ENCODE data around the gene LSR. TPM values are rescaled to one million over a fixed set of nuclear protein-coding genes. Genes with fewer than 3 reads are reported as not detected.
"Not testable (repeated sequence)": the region's sequence is repeated elsewhere in the genome, so short reads cannot be mapped to it uniquely, and the experiment has no call there.

The LSR gene
- total RNA-seq, 1 donor from 2014 or later, result 54.7 TPM

DNA sequence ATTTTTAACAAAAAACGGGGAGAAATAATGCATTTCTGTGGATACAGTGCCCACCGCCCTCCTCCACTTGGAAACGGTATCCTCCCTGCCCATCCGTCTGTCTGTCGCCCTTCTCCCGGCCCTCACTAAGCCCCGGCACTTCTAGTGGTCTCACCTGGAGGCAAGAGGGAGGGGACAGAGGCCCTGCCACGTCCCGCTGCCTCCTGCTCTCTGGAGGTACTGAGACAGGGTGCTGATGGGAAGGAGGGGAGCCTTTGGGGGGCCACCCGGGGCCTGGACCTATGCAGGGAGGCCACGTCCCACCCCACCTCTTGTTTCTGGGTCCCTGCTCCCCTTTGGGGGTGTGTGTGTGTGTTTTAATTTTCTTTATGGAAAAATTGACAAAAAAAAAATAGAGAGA lies 30.6 kb downstream of the LSR start:
- DNase-seq (ENCODE audit: low spot score in 2 of 2, unreplicated experiment in 2 of 2), result no peak
- TF ChIP-seq CTCF (IDR thresholded peaks at IDR 0.05; ENCODE audit: unreplicated experiment), result no peak
- peaks cover 2% of the 10 kb centered on the region for H3K4me1 Mint-ChIP-seq
- peaks cover 15% of the 10 kb centered on the region for H3K36me3 Mint-ChIP-seq
- H3K4me3 Mint-ChIP-seq, result no peak overlapping the region
- H3K9me3 Mint-ChIP-seq, result no peaks in the 10 kb centered on the region
- peaks cover 1% of the 10 kb centered on the region for H3K27me3 Mint-ChIP-seq (ENCODE audit: low read depth)
- no peak overlapping the region for H3K27ac Mint-ChIP-seq

DNA sequence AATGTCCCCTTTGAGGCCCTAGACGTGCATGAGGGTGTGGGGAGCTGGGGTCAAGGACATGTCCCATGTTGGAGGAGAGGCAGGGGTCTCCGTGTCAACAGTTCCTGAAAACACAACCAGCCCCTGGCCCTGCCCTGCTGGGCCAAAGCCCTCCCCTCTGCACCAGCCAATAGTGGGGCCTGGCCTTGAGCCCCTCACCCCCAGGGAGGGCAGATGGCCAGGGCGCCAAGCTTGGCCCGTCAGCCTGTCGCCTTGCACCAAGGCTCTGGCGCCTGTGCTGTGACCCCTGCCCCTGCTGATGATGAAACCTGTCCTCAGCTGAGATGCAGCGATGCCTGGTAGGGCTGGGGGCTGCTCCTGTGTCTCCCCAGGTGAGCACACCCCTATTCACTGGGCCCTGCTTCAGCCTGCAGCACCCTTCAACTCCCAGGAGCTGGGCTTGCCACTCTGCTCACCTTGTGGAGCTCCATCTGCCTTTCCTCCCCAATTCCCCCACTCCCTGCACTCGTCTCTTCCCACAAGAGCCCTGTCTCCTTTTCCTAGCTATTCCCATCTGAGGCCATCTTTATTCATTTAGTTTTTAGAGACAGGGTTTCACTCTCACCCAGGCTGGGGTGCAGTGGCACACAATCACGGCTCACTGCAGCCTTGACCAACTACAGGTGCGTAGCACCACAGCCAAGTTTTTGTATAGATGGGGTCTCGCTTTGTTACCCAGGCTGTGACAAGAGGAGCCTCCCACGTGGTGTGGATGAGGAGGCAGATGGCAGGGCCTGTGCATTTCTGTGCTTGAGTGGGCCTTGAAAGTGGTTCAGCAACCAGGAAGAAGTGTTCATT lies 31.4 kb downstream of the LSR start:
- H3K4me1 Mint-ChIP-seq, result peaks cover 7% of the 10 kb centered on the region
- H3K36me3 Mint-ChIP-seq, result peaks cover 15% of the 10 kb centered on the region
- H3K27me3 Mint-ChIP-seq (ENCODE audit: low read depth), result peaks cover 1% of the 10 kb centered on the region
- no peak overlapping the region for H3K4me3 Mint-ChIP-seq
- peak overlapping the region; percentile 19 for H3K27ac Mint-ChIP-seq
- no peak for TF ChIP-seq CTCF (IDR thresholded peaks at IDR 0.05; ENCODE audit: unreplicated experiment)
- no peaks in the 10 kb centered on the region for H3K9me3 Mint-ChIP-seq
- no peak for DNase-seq (ENCODE audit: low spot score in 2 of 2, unreplicated experiment in 2 of 2)

- Mint-ChIP-seq H3K36me3 (peaks cover 8% of the 10 kb centered on the region), H3K27me3 (ENCODE audit: low read depth) (peaks cover 1% of the 10 kb centered on the region), H3K4me3 (no peak overlapping the region), H3K27ac (no peak overlapping the region), H3K4me1 (peaks cover 9% of the 10 kb centered on the region), H3K9me3 (no peaks in the 10 kb centered on the region)
- no peak for TF ChIP-seq CTCF (IDR thresholded peaks at IDR 0.05; ENCODE audit: unreplicated experiment)
- DNase-seq (ENCODE audit: low spot score in 2 of 2, unreplicated experiment in 2 of 2), result no peak
Measured at GRCh38 chr19:35281303-35281702, 32.5 kb downstream of the LSR start.

GRCh38 chr19:35284153-35285094 lies 35.6 kb downstream of the LSR start:
- TF ChIP-seq CTCF (IDR thresholded peaks at IDR 0.05; ENCODE audit: unreplicated experiment), result no peak
- Mint-ChIP-seq H3K27ac (no peak overlapping the region), H3K4me3 (no peak overlapping the region)

DNA sequence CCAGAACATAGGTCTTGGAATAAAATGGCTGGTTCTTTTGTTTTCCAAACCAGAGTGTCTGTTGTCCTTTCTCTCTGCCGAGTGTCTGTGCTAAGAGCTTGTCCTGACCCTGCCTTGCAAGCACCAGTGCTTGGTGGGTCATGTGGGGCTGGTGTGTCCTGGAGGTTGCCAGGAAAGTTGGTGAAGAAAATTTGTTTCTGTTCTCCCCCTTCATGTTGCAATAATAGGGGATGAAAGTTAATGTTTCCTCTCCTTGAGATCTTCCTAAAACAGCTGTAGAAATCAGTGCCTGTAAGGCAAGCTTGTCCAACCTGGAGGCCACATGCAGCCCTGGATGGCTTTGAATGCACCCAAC lies 36.3 kb downstream of the LSR start:
- TF ChIP-seq CTCF (IDR thresholded peaks at IDR 0.05; ENCODE audit: unreplicated experiment), result no peak
- no peak overlapping the region for H3K4me3 Mint-ChIP-seq
- no peak for DNase-seq (ENCODE audit: low spot score in 2 of 2, unreplicated experiment in 2 of 2)
- no peak overlapping the region for H3K27ac Mint-ChIP-seq
- peaks cover 9% of the 10 kb centered on the region for H3K4me1 Mint-ChIP-seq
- H3K36me3 Mint-ChIP-seq, result no peaks in the 10 kb centered on the region
- H3K9me3 Mint-ChIP-seq, result no peaks in the 10 kb centered on the region
- H3K27me3 Mint-ChIP-seq (ENCODE audit: low read depth), result peaks cover 1% of the 10 kb centered on the region

More at GRCh38 chr19:35284153-35285094, 35.6 kb downstream of the LSR start:
- DNase-seq (ENCODE audit: low spot score in 2 of 2, unreplicated experiment in 2 of 2), result no peak
- H3K9me3 Mint-ChIP-seq, result no peaks in the 10 kb centered on the region
- H3K36me3 Mint-ChIP-seq, result no peaks in the 10 kb centered on the region
- peaks cover 1% of the 10 kb centered on the region for H3K27me3 Mint-ChIP-seq (ENCODE audit: low read depth)
- H3K4me1 Mint-ChIP-seq, result peaks cover 9% of the 10 kb centered on the region

DNA sequence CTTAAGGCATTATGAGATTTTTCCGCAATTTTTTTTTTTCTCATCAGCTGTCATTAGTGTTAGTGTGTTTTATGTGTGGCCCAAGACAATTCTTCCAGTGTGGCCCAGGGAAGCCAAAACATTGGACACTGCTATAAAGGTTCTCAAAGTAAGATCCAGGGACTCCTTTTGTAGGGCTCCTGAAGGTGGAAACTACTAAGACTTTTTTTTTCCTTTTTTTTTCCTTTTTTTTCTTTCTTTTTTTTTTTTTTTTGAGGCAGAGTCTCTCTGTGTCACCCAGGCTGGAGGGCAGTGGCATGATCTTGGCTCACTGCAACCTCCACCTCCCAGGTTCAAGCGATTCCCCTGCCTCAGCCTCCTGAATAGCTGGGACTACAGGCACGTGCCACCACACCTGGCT lies 36.7 kb downstream of the LSR start:
- not testable (repeated sequence) for H3K4me3 Mint-ChIP-seq; DNase-seq (ENCODE audit: low spot score in 2 of 2, unreplicated experiment in 2 of 2); H3K27me3 Mint-ChIP-seq (ENCODE audit: low read depth); H3K36me3 Mint-ChIP-seq; H3K27ac Mint-ChIP-seq; H3K9me3 Mint-ChIP-seq
- peaks cover 10% of the 10 kb centered on the region for H3K4me1 Mint-ChIP-seq

- not testable (repeated sequence) for DNase-seq (ENCODE audit: low spot score in 2 of 2, unreplicated experiment in 2 of 2); H3K4me3 Mint-ChIP-seq; H3K27me3 Mint-ChIP-seq (ENCODE audit: low read depth); H3K9me3 Mint-ChIP-seq; H3K36me3 Mint-ChIP-seq; H3K27ac Mint-ChIP-seq
- peaks cover 13% of the 10 kb centered on the region for H3K4me1 Mint-ChIP-seq
Measured at GRCh38 chr19:35286101-35286500, 37.3 kb downstream of the LSR start.
